SK-N-SH (cell line): Measurements from ENCODE around the gene HMBS. TPM values are rescaled to one million over a fixed set of nuclear protein-coding genes. Genes with fewer than 3 reads are reported as not detected.

ENCODE experiments used
- CTCF ChIA-PET: fragments of 300-600, 350-600 bp; formaldehyde crosslinking; extraction: SDS; loops from one replicate; lab custom pipeline; 2021; lab: Yijun Ruan, JAX
- POLR2A ChIA-PET: fragments of 350-600 bp; sonication (Branson Sonifier 250); formaldehyde crosslinking; extraction: SDS; loops from one replicate; lab custom pipeline; 2020; ENCODE audit warnings: antibody characterized with exemption, inconsistent platforms; lab: Yijun Ruan, JAX
- DNase-seq: peaks from one replicate; pipeline ENCODE4 v3.0.0; 2012
- H2AFZ ChIP-seq: fragments of 200-600 bp; sonication (generic); 2 replicates; pipeline ENCODE4 v1.8.1; 2016; ENCODE audit warnings: antibody characterized with exemption, mild to moderate bottlenecking, low read depth
- H3F3A ChIP-seq: fragments of 200-600 bp; sonication (generic); replicated peaks from 2 replicates; pipeline ENCODE3; 2016; ENCODE audit warnings: antibody characterized with exemption, mild to moderate bottlenecking; ENCODE audit not compliant: insufficient read depth
- H3K27ac ChIP-seq, 2 experiments: fragments of 200-500 bp in 1 of 2; fragments of 200-600 bp in 1 of 2; sonication (Bioruptor generic) in 1 of 2; sonication (generic), shearing (Covaris generic) in 1 of 2; 2 replicates each; pipeline versions ENCODE4 v1.5.1 to v1.6.1; 2014 to 2016; ENCODE audit warnings: low read depth in 2 of 2, inconsistent platforms in 1 of 2, low read length in 1 of 2, mild to moderate bottlenecking in 1 of 2, mixed read lengths in 1 of 2
- H3K27me3 ChIP-seq: fragments of 200-600 bp; sonication (generic), shearing (Covaris generic); 2 replicates; pipeline ENCODE4 v1.6.1; 2016; ENCODE audit warnings: mixed run types; ENCODE audit not compliant: insufficient read depth
- H3K36me3 ChIP-seq, 2 experiments: fragments of 200-500 bp in 1 of 2; fragments of 200-600 bp in 1 of 2; sonication (Bioruptor generic) in 1 of 2; sonication (generic) in 1 of 2; replicated peaks in 1 of 2; 2 replicates each; pipeline versions ENCODE3 to v1.5.1; 2014 to 2016; ENCODE audit warnings: low read length in 1 of 2, mild to moderate bottlenecking in 1 of 2; ENCODE audit not compliant: insufficient read depth in 2 of 2, control insufficient read depth in 1 of 2
- H3K4me1 ChIP-seq, 2 experiments: fragments of 200-500 bp in 1 of 2; fragments of 200-600 bp in 1 of 2; sonication (Bioruptor generic) in 1 of 2; sonication (generic), shearing (Covaris generic) in 1 of 2; 2 replicates each; pipeline versions ENCODE4 v1.5.1 to v1.6.1; 2014 to 2016; ENCODE audit warnings: low read depth in 1 of 2, low read length in 1 of 2, mixed run types in 1 of 2; ENCODE audit not compliant: insufficient read depth in 2 of 2, control insufficient read depth in 1 of 2
- H3K4me2 ChIP-seq: fragments of 200-600 bp; sonication (generic), shearing (Covaris generic); 2 replicates; pipeline ENCODE4 v1.6.1; 2017; ENCODE audit warnings: mixed run types
- H3K4me3 ChIP-seq, 2 experiments: fragments of 200-500 bp in 1 of 2; fragments of 200-600 bp in 1 of 2; sonication (Bioruptor generic) in 1 of 2; sonication (generic), shearing (Covaris generic) in 1 of 2; 2 replicates each; pipeline versions ENCODE4 v1.5.1 to v1.8.1; 2014 to 2016; ENCODE audit warnings: low read depth in 2 of 2, inconsistent platforms in 1 of 2, low read length in 1 of 2, mild to moderate bottlenecking in 1 of 2, mixed read lengths in 1 of 2, moderate library complexity in 1 of 2
- H3K79me2 ChIP-seq: fragments of 200-600 bp; sonication (generic); 2 replicates; pipeline ENCODE4 v1.8.1; 2017; ENCODE audit warnings: mild to moderate bottlenecking; ENCODE audit not compliant: insufficient read depth
- H3K9ac ChIP-seq: fragments of 200-600 bp; sonication (generic); 2 replicates; pipeline ENCODE4 v1.6.1; 2017; ENCODE audit warnings: mixed run types
- H3K9me2 ChIP-seq: fragments of 200-600 bp; sonication (generic); 2 replicates; pipeline ENCODE4 v1.6.1; 2017; ENCODE audit warnings: mixed run types
- H3K9me3 ChIP-seq: fragments of 200-600 bp; sonication (generic); 2 replicates; pipeline ENCODE4 v1.6.1; 2017; ENCODE audit warnings: mixed run types, mild to moderate bottlenecking, moderate library complexity
- H4K20me1 ChIP-seq: fragments of 200-600 bp; sonication (generic); 2 replicates; pipeline ENCODE4 v1.6.1; 2017; ENCODE audit warnings: mild to moderate bottlenecking, mixed run types; ENCODE audit not compliant: insufficient read depth
- ELF1 ChIP-seq: IDR thresholded peaks from 2 replicates; pipeline ENCODE4 v1.4.0; 2012
- EZH2phosphoT487 ChIP-seq: fragments of 200-600 bp; sonication (generic); IDR thresholded peaks from 2 replicates; pipeline ENCODE4 v1.6.1; 2017; ENCODE audit warnings: low read depth, mixed run types, mild to moderate bottlenecking, antibody characterized with exemption, moderate library complexity, borderline replicate concordance
- IRF3 ChIP-seq: fragments of 150-350 bp; IDR thresholded peaks from 2 replicates; pipeline ENCODE4 v1.6.1; 2016; ENCODE audit warnings: mild to moderate bottlenecking, low read depth, low read length
- MAX ChIP-seq: IDR thresholded peaks from 2 replicates; pipeline ENCODE4 v1.4.0; 2012; ENCODE audit warnings: low read depth
- MEF2A ChIP-seq: IDR thresholded peaks from 2 replicates; pipeline ENCODE4 v1.4.0; 2012; ENCODE audit warnings: low read depth, borderline replicate concordance
- MXI1 ChIP-seq: IDR thresholded peaks from 2 replicates; pipeline ENCODE4 v1.6.1; 2012; ENCODE audit warnings: mild to moderate bottlenecking, low read depth, low read length, improper control_type of control experiment
- NRF1 ChIP-seq: IDR thresholded peaks from 2 replicates; pipeline ENCODE4 v1.6.1; 2012; ENCODE audit warnings: low read depth, mild to moderate bottlenecking, low read length
- POLR2AphosphoS5 ChIP-seq: IDR thresholded peaks from 2 replicates; pipeline ENCODE4 v1.6.1; 2012; ENCODE audit warnings: low read depth, low read length
- RAD21 ChIP-seq: IDR thresholded peaks from 2 replicates; pipeline ENCODE4 v1.6.1; 2012; ENCODE audit warnings: mild to moderate bottlenecking, low read length
- RCOR1 ChIP-seq: fragments of 150-350 bp; IDR thresholded peaks from 2 replicates; pipeline ENCODE4 v1.6.1; 2017; ENCODE audit warnings: antibody characterized with exemption, low read length
- RXRA ChIP-seq: IDR thresholded peaks from 2 replicates; pipeline ENCODE4 v1.4.0; 2012; ENCODE audit warnings: low read depth, mild to moderate bottlenecking, borderline replicate concordance
- SIN3A ChIP-seq: IDR thresholded peaks from 2 replicates; pipeline ENCODE4 v1.6.1; 2012; ENCODE audit warnings: low read depth, mild to moderate bottlenecking, low read length, moderate library complexity, borderline replicate concordance
- SMC3 ChIP-seq: IDR thresholded peaks from 2 replicates; pipeline ENCODE4 v1.6.1; 2012; ENCODE audit warnings: low read depth, low read length, improper control_type of control experiment
- TAF1 ChIP-seq: IDR thresholded peaks from 2 replicates; pipeline ENCODE4 v1.6.1; 2012; ENCODE audit warnings: low read depth, mild to moderate bottlenecking, low read length, moderate library complexity, borderline replicate concordance
- WGBS: methylation state at CpG from one replicate; pipeline ENCODE4 v1.1.6; 2017; ENCODE audit warnings: low lambda C conversion rate; 5-methylcytosine and 5-hydroxymethylcytosine counted together
- polyA plus RNA-seq, 3 experiments: library from polyadenylated mRNA; depleted of rRNA; stranded (reverse); fragments of >200 nt; gene quantifications; 2 replicates each; pipeline ENCODE4 v1.2.3, GENCODE V29; 2012
- TF ChIP-seq, protein P1 (sequence below): fragments of 200-600 bp; sonication (generic); IDR thresholded peaks from 2 replicates; pipeline ENCODE4 v1.6.1; 2017; ENCODE audit warnings: antibody characterized with exemption, mild to moderate bottlenecking, moderate library complexity

The HMBS gene
- polyA plus RNA-seq, 1 of the 3 experiments (the other 2 are of a cell fraction): 69.4 TPM

GRCh38 chr11:119100246-119100970, 15.7 kb downstream of the HMBS start:
- Histone ChIP-seq H3K9ac (peak overlapping the region; percentile 78), H3K9me3 (no peaks in the 10 kb centered on the region), H3K4me2 (peak overlapping the region; percentile 98), H3K4me1 (peaks cover 13 to 18% of the 10 kb centered on the region in 2 experiments; a peak in 3 of 4 replicates), H3K27me3 (no peaks in the 10 kb centered on the region), H3K36me3 (peaks cover 16 to 26% of the 10 kb centered on the region in 2 experiments), H3K9me2 (no peaks in the 10 kb centered on the region), H3K4me3 (peak overlapping the region; percentile 80 to 90), H3K27ac (peak overlapping the region; percentile 93 to 97; a peak in 3 of 4 replicates), H3K79me2 (peaks cover 37% of the 10 kb centered on the region), H3F3A (peaks cover 44% of the 10 kb centered on the region), H4K20me1 (no peaks in the 10 kb centered on the region), H2AFZ (peak overlapping the region; percentile 77; the same call in 1 of the 2 replicates)
- POLR2A ChIA-PET: no interaction called here
- DNase-seq: peak; percentile 53
- CTCF ChIA-PET: interaction anchor here (0.7 to 1.1 kb wide), 4 partner anchors 33 to 81 kb away, joined by 3 to 4 read pairs (median 3); partner anchors contain the start of gene VPS11
- TF ChIP-seq MAX (0 out of 2 replicates have a peak, but pooled peaks have one; percentile 46), SIN3A (0 out of 2 replicates have a peak, but pooled peaks have one; percentile 47), RCOR1 (0 out of 2 replicates have a peak, but pooled peaks have one; percentile 10), MXI1 (peak; percentile 60; the same call in 1 of the 2 replicates), RAD21 (peak; percentile 63), SMC3 (peak; percentile 30; the same call in 1 of the 2 replicates), RXRA (no peak), MEF2A (no peak)
- TF ChIP-seq, protein P1, sequence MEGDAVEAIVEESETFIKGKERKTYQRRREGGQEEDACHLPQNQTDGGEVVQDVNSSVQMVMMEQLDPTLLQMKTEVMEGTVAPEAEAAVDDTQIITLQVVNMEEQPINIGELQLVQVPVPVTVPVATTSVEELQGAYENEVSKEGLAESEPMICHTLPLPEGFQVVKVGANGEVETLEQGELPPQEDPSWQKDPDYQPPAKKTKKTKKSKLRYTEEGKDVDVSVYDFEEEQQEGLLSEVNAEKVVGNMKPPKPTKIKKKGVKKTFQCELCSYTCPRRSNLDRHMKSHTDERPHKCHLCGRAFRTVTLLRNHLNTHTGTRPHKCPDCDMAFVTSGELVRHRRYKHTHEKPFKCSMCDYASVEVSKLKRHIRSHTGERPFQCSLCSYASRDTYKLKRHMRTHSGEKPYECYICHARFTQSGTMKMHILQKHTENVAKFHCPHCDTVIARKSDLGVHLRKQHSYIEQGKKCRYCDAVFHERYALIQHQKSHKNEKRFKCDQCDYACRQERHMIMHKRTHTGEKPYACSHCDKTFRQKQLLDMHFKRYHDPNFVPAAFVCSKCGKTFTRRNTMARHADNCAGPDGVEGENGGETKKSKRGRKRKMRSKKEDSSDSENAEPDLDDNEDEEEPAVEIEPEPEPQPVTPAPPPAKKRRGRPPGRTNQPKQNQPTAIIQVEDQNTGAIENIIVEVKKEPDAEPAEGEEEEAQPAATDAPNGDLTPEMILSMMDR: peak; percentile 69
- WGBS: 13% methylated on average over 11 of the region's 11 CpGs

DNA sequence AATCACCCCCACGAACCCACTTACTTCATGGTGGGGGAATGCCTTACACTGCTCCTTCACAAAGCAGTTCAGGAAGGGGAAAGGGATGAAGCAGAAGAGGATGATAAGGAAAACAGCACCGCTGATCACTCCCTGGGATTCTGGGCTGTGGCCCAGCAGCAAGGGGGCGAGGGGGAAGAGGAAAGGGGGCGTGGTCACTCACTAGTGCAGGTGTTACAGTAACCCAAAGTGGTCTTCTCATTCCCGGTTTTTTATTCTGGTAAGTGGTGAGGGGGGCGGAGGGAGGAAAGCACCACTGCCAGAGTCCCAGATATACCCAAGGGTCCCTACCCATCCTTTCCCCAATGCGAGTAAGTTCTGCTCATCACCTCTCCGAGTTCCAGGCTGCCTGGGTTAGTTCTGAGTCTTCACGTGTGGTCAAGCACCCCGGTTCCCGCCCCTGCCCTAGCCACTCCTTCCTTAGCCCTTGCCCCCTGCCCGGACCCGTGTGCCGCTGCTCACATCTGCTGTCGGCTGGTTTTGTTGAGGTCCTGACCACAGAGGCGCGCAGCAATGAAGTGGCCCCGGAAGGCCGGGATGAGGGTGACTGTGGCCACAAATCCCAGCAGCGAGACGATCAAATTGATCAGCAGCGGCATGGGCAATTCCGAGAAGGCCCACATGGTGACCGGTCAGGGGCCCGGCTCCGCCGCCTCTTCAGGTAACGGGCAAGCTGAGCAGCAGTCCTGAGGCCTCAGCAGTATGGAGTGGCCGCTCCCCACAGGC, 16.5 kb downstream of the HMBS start:
- H3K79me2 ChIP-seq: peaks cover 37% of the 10 kb centered on the region
- H3K9me3 ChIP-seq: no peaks in the 10 kb centered on the region
- H2AFZ ChIP-seq: peak overlapping the region; percentile 77
- peak overlapping the region; percentile 93 to 97 for H3K27ac ChIP-seq
- H3K4me2 ChIP-seq: peak overlapping the region; percentile 98
- TF ChIP-seq MAX: no peak
- TF ChIP-seq ELF1: no peak
- TF ChIP-seq, protein P1: peak; percentile 28; the same call in 1 of the 2 replicates
- 0 out of 2 replicates have a peak, but pooled peaks have one; percentile 15 for TF ChIP-seq TAF1
- no peak for TF ChIP-seq EZH2phosphoT487
- no peak for TF ChIP-seq IRF3
- no peak for TF ChIP-seq POLR2AphosphoS5
- TF ChIP-seq NRF1: no peak
- TF ChIP-seq, all 33 proteins: peak for 2
- H3F3A ChIP-seq: peaks cover 41% of the 10 kb centered on the region
- ChIA-PET CTCF (interaction anchor here (0.6 to 1.9 kb wide), 8 partner anchors 10 to 273 kb away, joined by 3 to 13 read pairs (median 4); partner anchors contain the start of gene CBL), POLR2A (interaction anchor here (0.7 to 1.6 kb wide), 5 partner anchors 16 to 237 kb away, joined by 3 to 6 read pairs (median 3); partner anchors contain the start of genes HMBS, HYOU1 and MCAM)
- peak; percentile 47 for DNase-seq
- peaks cover 14 to 26% of the 10 kb centered on the region in 2 experiments for H3K36me3 ChIP-seq
- no peaks in the 10 kb centered on the region for H3K27me3 ChIP-seq
- no peaks in the 10 kb centered on the region for H4K20me1 ChIP-seq
- WGBS: 2% methylated on average over 15 of the region's 29 CpGs
- H3K4me3 ChIP-seq: peak overlapping the region; percentile 80 to 90
- peak overlapping the region; percentile 78 for H3K9ac ChIP-seq
- H3K4me1 ChIP-seq: peaks cover 13 to 21% of the 10 kb centered on the region in 2 experiments; a peak in 3 of 4 replicates
- H3K9me2 ChIP-seq: no peaks in the 10 kb centered on the region
